OCI-LY3 (cell line): ENCODE data around the gene SHROOM3.

Experiments used
- H2AFZ ChIP-seq: fragments of 200-600, 300-600 bp; shearing (Covaris generic); 2 replicates; pipeline ENCODE4 v1.6.0; 2014; ENCODE audit warnings: antibody characterized with exemption, low read depth, low read length
- H3K27ac ChIP-seq: fragments of 200-600, 300-600 bp; sonication (generic); 2 replicates; pipeline ENCODE4 v1.5.1; 2014; ENCODE audit warnings: mild to moderate bottlenecking, low read length, moderate library complexity, mixed read lengths
- H3K27me3 ChIP-seq: fragments of 200-600, 300-600 bp; sonication (generic); 2 replicates; pipeline ENCODE4 v1.6.1; 2014; ENCODE audit warnings: low read depth, low read length, mixed read lengths
- H3K36me3 ChIP-seq: fragments of 200-600, 300-600 bp; sonication (generic); replicated peaks from 2 replicates; pipeline ENCODE3; 2014; ENCODE audit warnings: low read depth, low read length, mixed read lengths
- H3K4me1 ChIP-seq: fragments of 300-600, 200-600 bp; sonication (generic); 2 replicates; pipeline ENCODE4 v1.6.1; 2014; ENCODE audit warnings: low read length, mixed read lengths
- H3K4me2 ChIP-seq: fragments of 200-600, 300-600 bp; sonication (generic); 2 replicates; pipeline ENCODE4 v1.6.1; 2014; ENCODE audit warnings: low read length, mixed read lengths
- H3K4me3 ChIP-seq: fragments of 300-600, 200-600 bp; sonication (generic); 2 replicates; pipeline ENCODE4 v1.5.1; 2014; ENCODE audit warnings: antibody characterized with exemption, mild to moderate bottlenecking, low read length, moderate library complexity
- H3K79me2 ChIP-seq: fragments of 300-600, 200-600 bp; shearing (Covaris generic); 2 replicates; pipeline ENCODE4 v1.6.1; 2014; ENCODE audit warnings: mild to moderate bottlenecking, low read length, mixed read lengths
- H3K9ac ChIP-seq: fragments of 300-600, 200-600 bp; shearing (Covaris generic); 2 replicates; pipeline ENCODE4 v1.6.0; 2014; ENCODE audit warnings: mild to moderate bottlenecking, low read length, moderate library complexity
- H3K9me3 ChIP-seq: fragments of 200-600, 300-600 bp; shearing (Covaris generic); 2 replicates; pipeline ENCODE4 v1.6.1; 2014; ENCODE audit warnings: low read length, mixed read lengths; ENCODE audit not compliant: insufficient read depth
- H4K20me1 ChIP-seq: fragments of 200-600, 300-600 bp; sonication (generic); 2 replicates; pipeline ENCODE4 v1.6.1; 2016; ENCODE audit warnings: low read length, mixed read lengths; ENCODE audit not compliant: insufficient read depth
- CTCF ChIP-seq: fragments of 200-600, 300-600 bp; sonication (generic); IDR thresholded peaks from 2 replicates; pipeline ENCODE4 v1.5.1; 2014; ENCODE audit warnings: antibody characterized with exemption, low read length, low read depth
- EZH2phosphoT487 ChIP-seq: fragments of 200-600 bp; shearing (Covaris generic); IDR thresholded peaks from 2 replicates; pipeline ENCODE4 v1.6.1; 2018; ENCODE audit warnings: antibody characterized with exemption, mixed run types, low read depth

The SHROOM3 gene

GRCh38 chr4:76737180-76737579 lies 302.2 kb downstream of the SHROOM3 start:
- no peak overlapping the region for H3K4me2 ChIP-seq

GRCh38 chr4:76737771-76738085 lies 302.7 kb downstream of the SHROOM3 start:
- H3K36me3 ChIP-seq = no peaks in the 10 kb centered on the region
- peaks cover 7% of the 10 kb centered on the region; the same call in 1 of the 2 replicates for H3K27me3 ChIP-seq
- peaks cover 20% of the 10 kb centered on the region for H3K4me1 ChIP-seq
- H3K27ac ChIP-seq = no peak overlapping the region
- TF ChIP-seq CTCF (no peak), EZH2phosphoT487 (no peak)
- no peaks in the 10 kb centered on the region for H3K9me3 ChIP-seq
- no peak overlapping the region for H3K4me3 ChIP-seq
- no peak overlapping the region for H3K9ac ChIP-seq
- H2AFZ ChIP-seq = no peak overlapping the region
- peak overlapping the region; percentile 42 for H3K4me2 ChIP-seq
- H4K20me1 ChIP-seq = no peaks in the 10 kb centered on the region
- no peaks in the 10 kb centered on the region for H3K79me2 ChIP-seq

More at GRCh38 chr4:76737180-76737579, 302.2 kb downstream of the SHROOM3 start:
- H3K4me1 ChIP-seq = peaks cover 20% of the 10 kb centered on the region
- TF ChIP-seq EZH2phosphoT487 (no peak), CTCF (no peak)
- H3K79me2 ChIP-seq = no peaks in the 10 kb centered on the region
- H3K9ac ChIP-seq = no peak overlapping the region
- H3K9me3 ChIP-seq = no peaks in the 10 kb centered on the region
- H3K27me3 ChIP-seq = peaks cover 7% of the 10 kb centered on the region; the same call in 1 of the 2 replicates
- no peaks in the 10 kb centered on the region for H3K36me3 ChIP-seq
- H3K4me3 ChIP-seq = no peak overlapping the region
- no peak overlapping the region for H2AFZ ChIP-seq
- no peak overlapping the region for H3K27ac ChIP-seq
- H4K20me1 ChIP-seq = no peaks in the 10 kb centered on the region

- Histone ChIP-seq H3K4me2 (peak overlapping the region; percentile 42), H3K4me1 (peaks cover 16% of the 10 kb centered on the region), H3K27me3 (peaks cover 7% of the 10 kb centered on the region; the same call in 1 of the 2 replicates), H3K4me3 (no peak overlapping the region), H3K36me3 (no peaks in the 10 kb centered on the region), H4K20me1 (no peaks in the 10 kb centered on the region), H3K79me2 (no peaks in the 10 kb centered on the region), H3K27ac (no peak overlapping the region), H2AFZ (0 out of 2 replicates have a peak overlapping the region, but pooled peaks have one; percentile 31), H3K9me3 (no peaks in the 10 kb centered on the region), H3K9ac (no peak overlapping the region)
- no peak for TF ChIP-seq CTCF
- no peak for TF ChIP-seq EZH2phosphoT487
Measured at GRCh38 chr4:76738086-76738931, 303.3 kb downstream of the SHROOM3 start.

- Histone ChIP-seq H3K9ac (no peak overlapping the region), H3K79me2 (no peaks in the 10 kb centered on the region), H3K9me3 (no peaks in the 10 kb centered on the region), H2AFZ (no peak overlapping the region), H3K4me3 (no peak overlapping the region), H3K4me2 (no peak overlapping the region), H3K27me3 (peaks cover 13% of the 10 kb centered on the region; the same call in 1 of the 2 replicates), H3K27ac (no peak overlapping the region), H4K20me1 (no peaks in the 10 kb centered on the region), H3K36me3 (no peaks in the 10 kb centered on the region), H3K4me1 (peaks cover 14% of the 10 kb centered on the region)
- TF ChIP-seq EZH2phosphoT487 (no peak), CTCF (no peak)
Measured at GRCh38 chr4:76740192-76740591, 305.2 kb downstream of the SHROOM3 start.
